HCT116 (cell line): Measurements from ENCODE around the gene TSACC. TPM values are rescaled to one million over a fixed set of nuclear protein-coding genes. Genes with fewer than 3 reads are reported as not detected.

Source experiments
- ATAC-seq: fragments of 200-7000 bp; cut with Tn5 transposase; 2 replicates; pipeline ENCODE4 v1.9.1; 2020; ENCODE audit warnings: mild to moderate bottlenecking, moderate library complexity
- BruUV-seq: library from RNA; stranded (reverse); fragments of 400-500 nt; replicated peaks from 2 replicates; lab custom pipeline; 2021; lab: Mats Ljungman, UMichigan
- CTCF ChIA-PET: fragments of 300-600 bp; sonication (Branson Sonifier 250); formaldehyde crosslinking; loops from one replicate; lab custom pipeline; 2021; ENCODE audit warnings: antibody characterized with exemption; lab: Charles Lee
- POLR2A ChIA-PET: fragments of 300-600, 350-600 bp; sonication (Branson Sonifier 250); formaldehyde crosslinking; loops from one replicate; lab custom pipeline; 2021; ENCODE audit warnings: antibody characterized with exemption; lab: Charles Lee
- RAD21 ChIA-PET, 2 experiments: fragments of 300-600 bp; sonication (Branson Sonifier 250); formaldehyde crosslinking; loops; one replicate each; lab custom pipeline; 2023; ENCODE audit warnings: low total read pairs in 2 of 2; ENCODE audit not compliant: uncharacterized antibody in 2 of 2, unreplicated experiment in 2 of 2, low non-redundant PET in 1 of 2; lab: Charles Lee
- DNase-seq: peaks from one replicate; pipeline ENCODE4 v3.0.0-alpha.2; 2010; ENCODE audit warnings: low read depth, low spot score
- H2AFZ ChIP-seq: fragments of 200-600 bp; shearing (Covaris generic), sonication (generic); 2 replicates; pipeline ENCODE4 v1.6.1; 2017; ENCODE audit warnings: low read depth, mixed run types, mixed read lengths, antibody characterized with exemption, low read length; ENCODE audit not compliant: poor library complexity, severe bottlenecking
- H3K27ac ChIP-seq: 2 replicates; pipeline ENCODE4 v1.5.1; 2012; ENCODE audit warnings: low read depth, low read length
- H3K27me3 ChIP-seq: fragments of 200-600 bp; sonication (generic); 2 replicates; pipeline ENCODE4 v1.6.1; 2016; ENCODE audit warnings: mixed run types, low read length, mixed read lengths; ENCODE audit not compliant: insufficient read depth
- H3K36me3 ChIP-seq, 2 experiments: fragments of 200-500 bp in 1 of 2; fragments of 200-600 bp in 1 of 2; sonication (Bioruptor generic) in 1 of 2; sonication (generic) in 1 of 2; 2 replicates each; pipeline versions ENCODE4 v1.5.1 to v1.6.1; 2014 to 2016; ENCODE audit warnings: low read length in 2 of 2, inconsistent platforms in 1 of 2, mixed read lengths in 1 of 2, mixed run types in 1 of 2; ENCODE audit not compliant: insufficient read depth in 2 of 2, control insufficient read depth in 1 of 2
- H3K4me1 ChIP-seq, 2 experiments: fragments of 200-600 bp in 1 of 2; sonication (generic) in 1 of 2; 2 replicates each; pipeline versions ENCODE4 v1.5.1 to v1.6.1; 2012 to 2017; ENCODE audit warnings: low read length in 2 of 2, inconsistent platforms in 1 of 2, mild to moderate bottlenecking in 1 of 2, mixed read lengths in 1 of 2, mixed run types in 1 of 2, moderate library complexity in 1 of 2; ENCODE audit not compliant: insufficient read depth in 2 of 2, control insufficient read depth in 1 of 2
- H3K4me2 ChIP-seq: fragments of 200-600 bp; sonication (generic); 2 replicates; pipeline ENCODE4 v1.6.1; 2017; ENCODE audit warnings: mixed run types, low read length, mixed read lengths
- H3K4me3 ChIP-seq, 2 experiments: fragments of 200-600 bp in 1 of 2; sonication (generic) in 1 of 2; replicated peaks in 1 of 2; 2 replicates each; pipeline ENCODE4 v1.5.1; 2011 to 2016; ENCODE audit warnings: low read length in 2 of 2, control low read depth in 1 of 2, low read depth in 1 of 2, mild to moderate bottlenecking in 1 of 2, mixed read lengths in 1 of 2, mixed run types in 1 of 2
- H3K79me2 ChIP-seq: fragments of 200-600 bp; sonication (generic); 2 replicates; pipeline ENCODE4 v1.6.1; 2017; ENCODE audit warnings: mild to moderate bottlenecking, mixed run types, low read length, moderate library complexity, mixed read lengths; ENCODE audit not compliant: insufficient read depth
- H3K9ac ChIP-seq: fragments of 200-600 bp; sonication (generic); 2 replicates; pipeline ENCODE4 v1.6.1; 2016; ENCODE audit warnings: low read length, mixed read lengths
- H3K9me2 ChIP-seq: fragments of 200-600 bp; sonication (generic), shearing (Covaris generic); 2 replicates; pipeline ENCODE4 v1.6.1; 2017; ENCODE audit warnings: mixed run types, mild to moderate bottlenecking, moderate library complexity; ENCODE audit not compliant: insufficient read depth
- H3K9me3 ChIP-seq, 2 experiments: fragments of 200-500 bp in 1 of 2; fragments of 200-600 bp in 1 of 2; sonication (Bioruptor generic) in 1 of 2; sonication (generic) in 1 of 2; 2 replicates each; pipeline ENCODE4 v1.6.1; 2014 to 2017; ENCODE audit warnings: low read length in 2 of 2, mixed read lengths in 2 of 2, inconsistent platforms in 1 of 2, low read depth in 1 of 2, mild to moderate bottlenecking in 1 of 2, mixed run types in 1 of 2, moderate library complexity in 1 of 2; ENCODE audit not compliant: control insufficient read depth in 1 of 2, insufficient read depth in 1 of 2
- H4K20me1 ChIP-seq: fragments of 200-600 bp; sonication (generic), shearing (Covaris generic); 2 replicates; pipeline ENCODE4 v1.6.1; 2017; ENCODE audit warnings: mixed run types, mild to moderate bottlenecking, moderate library complexity; ENCODE audit not compliant: insufficient read depth
- CEBPB ChIP-seq: IDR thresholded peaks from 2 replicates; pipeline ENCODE4 v1.6.1; 2012; ENCODE audit warnings: low read depth
- EZH2phosphoT487 ChIP-seq: fragments of 200-600 bp; IDR thresholded peaks from 2 replicates; pipeline ENCODE4 v1.6.1; 2018; ENCODE audit warnings: antibody characterized with exemption, borderline replicate concordance
- FOSL1 ChIP-seq: IDR thresholded peaks from 2 replicates; pipeline ENCODE4 v1.6.1; 2012; ENCODE audit warnings: low read depth
- ZBTB33 ChIP-seq: IDR thresholded peaks from 2 replicates; pipeline ENCODE4 v1.6.1; 2011; ENCODE audit warnings: mild to moderate bottlenecking, low read length, moderate library complexity; ENCODE audit not compliant: insufficient replicate concordance; ENCODE audit errors: extremely low read depth
- ZNF274 ChIP-seq: fragments of 200-500 bp; sonication (Bioruptor generic); IDR thresholded peaks from 2 replicates; pipeline ENCODE4 v1.6.1; 2014; ENCODE audit warnings: mild to moderate bottlenecking, low read depth, low read length, inconsistent platforms
- intact Hi-C: fragments of 100-400 bp; cut with micrococcal nuclease; formaldehyde crosslinking; loops from 2 replicates; pipeline ENCODE4 v1.10.0; 2022
- total RNA-seq: library from RNA; stranded (reverse); gene quantifications from one replicate; pipeline ENCODE4 v1.2.1, GENCODE V29; 2021; ENCODE audit not compliant: unreplicated experiment

TSACC gene
- total RNA-seq, 1 experiment from 2014 or later: 1.0 TPM

- Histone ChIP-seq H3K4me3 (no peak overlapping the region), H3K9me2 (no peaks in the 10 kb centered on the region), H3K9me3 (no peaks in the 10 kb centered on the region), H3K36me3 (no peaks in the 10 kb centered on the region), H3K4me2 (no peak overlapping the region), H3K4me1 (no peaks in the 10 kb centered on the region; a peak in 1 of 4 replicates), H4K20me1 (no peaks in the 10 kb centered on the region), H3K27ac (no peak overlapping the region), H3K27me3 (no peaks in the 10 kb centered on the region), H2AFZ (no peak overlapping the region), H3K79me2 (no peaks in the 10 kb centered on the region), H3K9ac (no peak overlapping the region)
- ChIA-PET RAD21 (interaction anchor here (0.9 to 2.7 kb wide), 3 partner anchors 58 to 217 kb away, joined by 3 to 51 read pairs (median 33); no protein-coding TSS in a partner anchor), POLR2A (interaction anchor here (1.5 to 3.1 kb wide), 2 partner anchors 34 to 59 kb away, joined by 4 to 25 read pairs; no protein-coding TSS in a partner anchor), CTCF (interaction anchor here (2.0 to 5.3 kb wide), 5 partner anchors 8 to 221 kb away, joined by 7 to 322 read pairs (median 21); no protein-coding TSS in a partner anchor)
- no TSS peak for BruUV-seq
- no peak for ATAC-seq
- intact Hi-C loops: no loop called here
- DNase-seq: no peak
- TF ChIP-seq ZBTB33: no peak
- TF ChIP-seq CEBPB: no peak
- TF ChIP-seq FOSL1: no peak
- no peak for TF ChIP-seq EZH2phosphoT487
- TF ChIP-seq ZNF274: no peak
These were observed 48.9 kb downstream of the TSACC start for GRCh38 chr1:156386949-156387869.
